Activated CD4-positive, CD25-positive, alpha-beta regulatory T cell treated with anti-CD3 and anti-CD28 coated beads, Interleukin-2, amount 50 U/mL, for 72 hours (primary cell): ENCODE results near the gene MYOCOS.
"Not testable (repeated sequence)": the region's sequence is repeated elsewhere in the genome, so short reads cannot be mapped to it uniquely, and the experiment has no call there.

Source experiments
- DNase-seq: peaks from one replicate; pipeline ENCODE4 v3.0.0; 2021

The MYOCOS gene

DNA sequence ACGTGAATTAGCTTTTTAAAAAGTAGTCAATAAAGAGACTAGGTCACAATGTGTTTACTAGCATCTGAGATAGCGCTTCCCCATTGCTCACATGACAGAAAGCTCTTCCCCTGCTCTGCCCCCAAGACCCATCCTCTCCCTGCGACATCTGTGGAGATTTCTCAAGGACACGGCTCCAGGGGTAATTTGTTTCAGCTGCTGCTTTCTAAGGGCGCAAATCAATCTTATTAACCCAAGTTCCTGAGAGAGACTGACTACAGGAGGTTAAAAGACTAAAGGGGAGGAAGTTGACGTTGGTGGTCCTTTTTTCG lies at the start of gene MYOCOS:
Gene MYOCOS (plus strand): TSS at position 92 of the 311 bp plus-strand sequence. CDS start 1,641 bp downstream, outside the sequence.
- DNase-seq: no peak

- DNase-seq: no peak
Measured at GRCh38 chr1:171576144-171576543, 45.9 kb upstream of the MYOCOS start.

DNA sequence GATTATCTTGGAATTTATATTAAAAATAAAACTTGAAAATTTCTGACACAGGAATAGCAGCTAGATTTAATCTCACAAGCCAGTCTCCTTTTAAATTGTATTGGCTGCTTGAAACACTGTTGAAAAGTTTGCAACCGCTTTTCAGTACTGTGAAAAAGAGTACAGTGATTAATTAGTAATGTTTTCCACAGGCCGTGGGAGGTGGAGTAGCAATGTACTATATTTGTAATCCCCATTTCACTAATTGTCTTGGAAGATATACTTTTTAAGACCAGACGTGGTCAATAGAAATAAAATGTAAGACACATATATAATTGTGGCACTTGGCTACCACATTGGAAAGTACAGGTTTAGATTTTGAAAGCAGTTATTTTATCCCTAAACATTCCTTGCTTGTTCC lies 40.8 kb upstream of the MYOCOS start:
- DNase-seq: no peak

DNA sequence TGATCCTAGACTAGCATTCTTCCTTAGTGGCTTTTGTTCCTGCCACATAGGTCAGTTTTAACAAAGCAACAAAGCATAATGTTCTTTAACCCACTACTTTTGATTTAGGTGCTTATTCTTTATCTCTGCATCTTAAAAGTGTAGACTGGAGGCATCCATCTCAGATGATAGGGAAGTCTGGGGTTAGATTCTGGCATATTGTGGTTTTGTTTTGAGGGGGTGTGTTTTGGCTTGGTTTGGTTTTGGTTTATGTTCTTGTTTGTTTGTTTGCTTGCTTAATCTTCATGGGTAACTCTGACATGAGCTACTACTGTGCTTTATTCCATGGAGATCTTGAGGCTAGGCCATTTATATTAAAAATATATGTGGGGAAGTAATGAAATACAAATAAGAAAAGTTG lies 40.3 kb upstream of the MYOCOS start:
- no peak for DNase-seq

DNA sequence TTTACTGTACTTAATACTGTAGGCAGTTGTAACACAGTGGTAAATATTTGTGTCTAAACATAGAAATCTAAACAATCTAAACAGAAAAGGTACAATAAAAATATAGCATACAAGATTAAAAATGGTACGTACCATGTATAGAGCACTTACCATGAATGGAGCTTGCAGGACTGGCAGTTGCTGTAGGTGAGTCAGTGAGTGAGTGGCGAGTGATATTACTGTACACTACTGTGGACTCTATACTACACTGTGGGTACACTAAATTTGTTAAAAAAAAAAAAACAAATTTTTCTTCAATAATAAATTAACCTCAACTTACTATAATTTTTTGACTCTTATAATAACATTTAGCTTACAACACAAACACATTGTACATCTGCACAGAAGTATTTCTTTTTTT lies 39.5 kb upstream of the MYOCOS start:
- DNase-seq: no peak

DNA sequence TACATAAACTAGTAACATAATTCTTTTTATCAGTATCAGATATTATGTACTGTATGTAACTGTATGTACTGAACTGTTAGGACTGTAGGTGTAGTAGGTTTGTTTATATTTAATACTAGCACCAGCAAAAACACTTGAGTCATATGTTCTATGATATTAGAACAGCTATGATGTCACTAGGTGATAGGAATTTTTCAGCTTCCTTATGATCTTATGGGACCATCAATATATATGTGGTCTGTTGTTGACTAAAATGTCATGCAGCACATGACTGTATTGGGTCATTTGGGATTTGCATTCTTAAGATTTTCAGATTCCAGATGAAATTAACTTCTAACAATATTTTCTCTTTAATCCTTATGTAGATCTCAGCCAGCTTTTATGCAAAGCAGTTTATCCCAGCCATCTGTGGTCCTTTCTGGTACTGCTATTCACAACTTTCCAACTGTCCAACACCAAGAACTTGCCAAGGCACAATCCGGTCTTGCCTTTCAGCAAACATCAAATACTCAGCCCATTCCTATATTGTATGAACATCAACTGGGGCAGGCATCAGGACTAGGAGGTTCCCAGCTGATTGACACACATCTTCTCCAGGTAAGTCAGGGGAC lies 38.3 kb upstream of the MYOCOS start:
- DNase-seq: no peak

DNA sequence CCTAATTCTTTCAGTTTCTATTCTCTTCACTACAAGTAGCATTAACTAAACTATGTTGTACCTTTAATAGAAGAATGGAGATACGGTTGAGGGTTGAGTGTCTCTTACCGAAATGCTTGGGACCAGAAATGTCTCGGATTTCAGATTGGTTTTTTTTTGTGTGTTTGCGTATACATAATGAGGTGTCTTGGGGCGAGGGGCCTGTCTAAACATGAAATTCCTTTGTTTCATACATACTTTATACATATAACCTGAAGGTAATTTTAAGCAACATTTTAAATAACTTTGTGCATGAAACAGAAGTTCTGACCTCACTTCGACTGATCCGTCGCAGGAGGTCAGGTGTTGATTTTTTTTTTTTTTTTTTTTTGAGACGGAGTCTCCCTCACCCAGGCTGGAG lies 36.3 kb upstream of the MYOCOS start:
- DNase-seq: no peak

DNA sequence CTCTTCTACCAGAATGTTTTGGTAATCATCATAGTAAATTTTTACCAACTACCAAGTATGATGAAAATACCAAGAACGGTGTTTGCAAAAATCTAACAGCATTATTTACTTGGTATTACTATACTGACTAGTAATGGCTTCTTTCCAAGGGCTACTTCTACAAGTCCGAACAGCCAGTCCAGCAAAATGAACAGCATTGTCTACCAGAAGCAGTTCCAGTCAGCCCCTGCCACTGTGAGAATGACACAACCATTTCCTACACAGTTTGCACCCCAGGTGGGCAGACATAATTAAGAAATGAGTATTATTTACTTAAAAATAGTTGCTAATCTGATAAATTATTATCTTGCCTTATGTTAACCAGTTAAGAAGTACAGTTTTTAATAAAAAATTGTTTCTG lies 33.8 kb upstream of the MYOCOS start:
- DNase-seq: no peak

GRCh38 chr1:171590022-171590421 lies 32.0 kb upstream of the MYOCOS start:
- no peak for DNase-seq

GRCh38 chr1:171595324-171595723 lies 26.7 kb upstream of the MYOCOS start:
- no peak for DNase-seq

DNA sequence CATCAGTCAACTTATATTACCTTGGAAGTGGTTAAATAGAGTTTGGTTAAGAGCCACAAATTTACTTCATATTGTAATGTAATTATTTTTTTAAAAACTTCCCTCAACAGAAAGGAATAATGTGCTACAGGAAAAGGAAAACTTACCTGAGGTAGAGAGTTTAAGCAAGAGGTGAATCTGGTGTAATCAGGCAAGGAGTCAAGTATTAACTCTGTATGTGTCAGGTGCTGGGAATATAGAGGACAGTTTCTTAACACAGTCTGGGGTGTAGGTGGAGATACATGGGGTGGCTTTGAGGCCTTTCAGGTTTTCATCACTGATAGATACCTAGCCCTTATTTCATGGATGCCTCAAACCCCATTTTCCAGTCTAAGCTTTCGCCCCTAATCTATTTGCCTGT lies 25.9 kb upstream of the MYOCOS start:
- DNase-seq: no peak

DNA sequence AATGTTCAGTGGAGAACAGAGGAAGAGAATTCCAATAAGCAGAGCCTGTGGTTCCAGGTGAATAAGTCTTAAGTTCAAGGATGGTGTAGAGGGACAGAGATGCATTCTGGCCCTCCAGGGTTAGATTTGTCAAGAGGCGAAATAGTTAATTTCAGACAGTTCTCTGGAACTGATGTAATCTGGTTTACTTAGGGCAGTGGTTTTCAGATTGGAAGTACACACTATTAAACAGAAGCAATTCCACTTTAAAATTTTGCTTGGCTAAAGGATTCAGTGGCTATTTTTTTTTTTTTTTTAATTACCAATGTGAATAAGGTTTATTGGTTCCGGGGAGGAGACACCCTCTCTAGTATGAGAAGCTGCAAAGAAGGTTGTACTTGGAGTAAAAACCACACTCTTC lies 25.3 kb upstream of the MYOCOS start:
- no peak for DNase-seq

DNA sequence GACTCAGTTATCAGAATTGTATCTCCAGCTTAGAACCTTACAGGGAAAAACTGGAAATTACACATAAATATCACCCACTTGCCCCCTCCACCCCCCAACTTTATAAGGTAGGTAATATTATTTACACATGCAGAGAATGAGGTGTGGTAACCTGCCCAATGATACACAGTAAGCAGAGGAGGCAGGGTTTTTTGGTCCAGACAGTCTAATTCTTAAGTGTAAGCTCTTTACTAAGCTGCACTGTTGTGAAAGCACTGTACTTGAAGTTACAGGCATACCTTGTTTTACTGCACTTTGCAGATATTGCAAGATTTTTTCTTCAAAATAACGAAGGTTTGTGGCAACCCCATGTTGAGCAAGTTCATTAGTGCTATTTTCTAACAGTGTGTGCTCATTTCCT lies 24.8 kb upstream of the MYOCOS start:
- no peak for DNase-seq

- DNase-seq: not testable (repeated sequence)
Measured at GRCh38 chr1:171600310-171600709, 21.7 kb upstream of the MYOCOS start.

- no peak for DNase-seq
Measured at GRCh38 chr1:171600862-171601261, 21.2 kb upstream of the MYOCOS start.

DNA sequence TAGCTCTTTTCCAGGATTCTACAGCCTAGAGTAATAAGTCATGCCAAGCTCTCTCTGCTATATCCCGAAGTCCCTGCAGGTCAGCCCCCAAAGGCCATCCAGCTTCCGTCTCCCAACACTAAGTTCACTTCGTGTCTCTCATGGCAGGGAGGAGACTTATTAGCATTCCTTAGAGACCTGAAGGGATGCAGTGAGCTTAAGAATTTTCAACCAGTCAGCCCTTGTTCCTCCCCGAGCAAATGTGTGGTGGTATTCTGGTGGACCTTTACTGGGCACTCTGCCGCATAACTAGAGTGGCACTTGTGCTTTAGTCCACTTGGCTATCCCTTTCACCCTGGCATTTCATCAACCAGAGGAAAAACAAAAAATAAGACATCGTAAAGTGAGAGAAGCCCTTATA lies 19.0 kb upstream of the MYOCOS start:
- not testable (repeated sequence) for DNase-seq

DNA sequence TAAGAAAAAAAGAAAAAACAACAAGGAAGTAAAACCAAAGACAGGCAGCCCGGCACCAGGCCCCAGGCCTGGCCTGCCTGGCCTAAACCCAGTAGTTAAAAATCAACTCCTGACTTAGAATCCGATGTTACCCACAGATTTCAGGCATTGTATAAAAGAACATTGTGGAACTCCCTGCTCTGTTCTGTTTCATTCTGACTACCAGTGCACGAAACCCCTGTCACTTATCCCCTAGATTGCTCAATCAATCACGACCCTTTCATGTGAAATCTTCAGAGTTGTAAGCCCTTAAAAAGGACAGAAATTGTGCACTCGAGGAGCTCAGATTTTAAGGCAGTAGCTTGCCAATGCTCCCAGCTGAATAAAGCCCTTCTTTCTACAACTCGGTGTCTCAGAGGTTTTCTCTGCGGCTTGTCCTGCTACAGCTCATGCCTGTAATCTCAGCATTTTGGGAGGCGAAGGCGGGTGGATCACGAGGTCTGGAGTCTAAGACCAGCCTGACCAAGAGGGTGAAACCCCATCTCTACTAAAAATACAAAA lies 15.6 kb upstream of the MYOCOS start:
- no peak for DNase-seq

- DNase-seq: no peak
Measured at GRCh38 chr1:171610385-171610784, 11.7 kb upstream of the MYOCOS start.

GRCh38 chr1:171611306-171611705 lies 10.7 kb upstream of the MYOCOS start:
- DNase-seq: no peak

- DNase-seq: no peak
Measured at GRCh38 chr1:171613282-171613681, 8.8 kb upstream of the MYOCOS start.

DNA sequence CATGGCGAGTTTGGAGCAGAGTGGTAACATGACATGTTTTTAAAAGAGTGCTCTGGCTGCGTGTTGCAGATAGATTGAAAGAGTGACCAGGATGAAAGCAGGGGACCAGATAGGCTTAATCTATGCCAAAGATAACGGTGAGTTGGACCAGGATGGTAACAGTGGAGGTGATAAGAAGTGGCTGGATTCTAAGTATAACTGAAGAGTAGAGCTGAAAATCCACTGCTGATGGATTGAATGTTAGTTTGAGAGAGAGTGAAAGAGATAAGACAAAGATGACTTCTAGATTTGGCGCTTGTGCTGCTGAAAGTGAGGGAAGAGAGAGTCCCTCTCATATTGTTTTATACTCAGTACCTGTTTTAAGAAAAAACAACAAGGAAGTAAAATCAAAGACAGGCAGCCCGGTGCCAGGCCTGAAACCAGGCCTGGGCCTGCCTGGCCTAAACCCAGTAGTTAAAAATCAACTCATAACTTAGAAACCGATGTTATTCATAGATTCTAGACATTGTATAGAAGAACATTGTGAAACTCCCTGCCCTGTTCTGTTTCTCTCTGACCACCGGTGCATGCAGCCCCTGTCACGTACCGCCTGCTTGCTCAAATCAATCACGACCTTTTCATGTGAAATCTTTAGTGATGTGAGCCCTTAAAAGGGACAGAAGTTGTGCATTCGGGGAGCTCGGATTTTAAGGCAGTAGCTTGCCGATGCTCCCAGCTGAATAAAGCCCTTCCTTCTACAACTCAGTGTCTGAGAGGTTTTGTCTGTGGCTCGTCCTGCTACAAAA lies 6.7 kb upstream of the MYOCOS start:
- not testable (repeated sequence) for DNase-seq

DNA sequence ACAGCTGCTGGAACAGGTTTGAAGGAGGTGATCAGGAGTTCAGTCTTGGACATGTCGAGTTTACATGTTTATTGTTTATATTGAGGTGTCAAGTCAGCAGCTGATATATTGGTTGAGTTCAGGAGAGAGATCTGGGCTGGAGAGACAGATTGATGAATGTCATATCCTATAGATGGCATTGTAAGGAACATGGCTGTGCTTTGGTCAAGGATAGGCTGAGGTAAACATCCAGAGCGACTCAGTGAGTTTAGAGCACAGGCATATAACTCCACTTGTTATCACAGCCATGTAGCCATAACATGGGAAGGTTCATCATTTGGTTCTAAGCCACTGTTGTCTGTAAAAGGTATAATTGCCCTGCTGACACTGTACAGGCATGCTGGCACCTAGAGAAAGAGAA lies 5.5 kb upstream of the MYOCOS start:
- DNase-seq: no peak

- no peak for DNase-seq
Measured at GRCh38 chr1:171623651-171624331, 1.7 kb downstream of the MYOCOS start.

DNA sequence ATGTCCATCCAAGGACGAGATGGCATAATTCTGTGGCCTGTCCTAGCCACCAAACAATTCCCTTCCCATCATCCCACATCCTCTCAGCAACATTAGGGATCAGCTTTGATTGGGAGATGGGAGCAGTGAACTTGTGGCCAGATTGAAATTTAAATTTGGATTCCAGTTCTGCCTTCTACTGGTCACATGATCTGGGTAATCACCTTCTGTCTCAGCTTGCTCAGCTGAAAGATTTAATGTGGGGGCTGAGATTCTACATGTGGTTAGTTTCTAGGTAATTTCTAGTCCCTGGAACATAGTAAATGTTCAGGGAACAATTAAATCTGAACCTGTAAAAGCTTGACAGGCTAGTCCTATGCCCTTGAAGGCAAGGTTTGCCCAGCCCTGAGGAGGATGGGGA lies 3.2 kb downstream of the MYOCOS start:
- no peak for DNase-seq
